Measurements from ENCODE around the gene CYTH4. TPM values are rescaled to one million over a fixed set of nuclear protein-coding genes. Genes with fewer than 3 reads are reported as not detected.

Gene CYTH4
- total and polyA plus RNA-seq, 2 of the 8 experiments (the other 6 are each of a cell fraction or from before 2014, with no cell fraction given) = 0.09 TPM; not detected in 1

- no peak for TF ChIP-seq BRCA1 (IDR thresholded peaks at IDR 0.05; ENCODE audit: low read depth, low read length)
These were observed 41.9 kb upstream of the CYTH4 start (continued) for GRCh38 chr22:37240240-37240940.

All from H1 (cell line).